ENCODE data around the gene PLA2G6. TPM values are rescaled to one million over a fixed set of nuclear protein-coding genes. Genes with fewer than 3 reads are reported as not detected.

PLA2G6 gene
- total RNA-seq, 1 experiment from 2014 or later: 6.0 TPM

GRCh38 chr22:38072322-38073149, 109.1 kb downstream of the PLA2G6 start:
- Histone ChIP-seq H3K9me2 (replicated peaks; ENCODE audit: low read length) (no peaks in the 10 kb centered on the region), H3K79me2 (ENCODE audit: low read length) (no peaks in the 10 kb centered on the region), H3K27ac (ENCODE audit: low read length) (no peak overlapping the region), H3K4me3 (ENCODE audit: low read length) (no peak overlapping the region), H3K9ac (ENCODE audit: low read length) (no peak overlapping the region), H3K27me3 (ENCODE audit: low read length) (no peaks in the 10 kb centered on the region), H3K36me3 (ENCODE audit: low read depth, low read length) (no peaks in the 10 kb centered on the region), H3K9me3 (ENCODE audit: low read length) (no peaks in the 10 kb centered on the region), H3F3A (ENCODE audit: low read length, unreplicated experiment) (no peaks in the 10 kb centered on the region), H4K20me1 (ENCODE audit: low read length) (no peaks in the 10 kb centered on the region), H3K4me1 (ENCODE audit: insufficient read depth, low read length) (no peaks in the 10 kb centered on the region), H2AFZ (ENCODE audit: low read length) (no peak overlapping the region), H3K4me2 (ENCODE audit: low read length) (no peak overlapping the region)
- no TSS peak for BruUV-seq (replicated peaks)
- ChIA-PET POLR2A (ENCODE audit: unreplicated experiment) (no interaction called here), CTCF (no interaction called here)
- no peak for DNase-seq
- intact Hi-C loops (cut with micrococcal nuclease): no loop called here
- ATAC-seq: no peak
- TF ChIP-seq EZH2 (IDR thresholded peaks at IDR 0.05; ENCODE audit: low read length, unreplicated experiment) (no peak), EZH2phosphoT487 (IDR thresholded peaks at IDR 0.05; ENCODE audit: borderline replicate concordance, low read length) (no peak), CTCF (conservative IDR thresholded peaks at IDR 0.05; ENCODE audit: low read depth, low read length) (no peak)

GRCh38 chr22:38071421-38072321, 110.0 kb downstream of the PLA2G6 start:
- intact Hi-C loops (cut with micrococcal nuclease): no loop called here
- H3K4me3 ChIP-seq (ENCODE audit: low read length): no peak overlapping the region
- H3K9me3 ChIP-seq (ENCODE audit: low read length): no peaks in the 10 kb centered on the region
- no peak for DNase-seq
- H4K20me1 ChIP-seq (ENCODE audit: low read length): no peaks in the 10 kb centered on the region
- H3K9ac ChIP-seq (ENCODE audit: low read length): no peak overlapping the region
- CTCF ChIA-PET: no interaction called here
- H3F3A ChIP-seq (ENCODE audit: low read length, unreplicated experiment): no peaks in the 10 kb centered on the region
- no peaks in the 10 kb centered on the region for H3K4me1 ChIP-seq (ENCODE audit: insufficient read depth, low read length)
- no TSS peak for BruUV-seq (replicated peaks)
- H3K27me3 ChIP-seq (ENCODE audit: low read length): no peaks in the 10 kb centered on the region
- no peak for ATAC-seq
- no peak overlapping the region for H3K4me2 ChIP-seq (ENCODE audit: low read length)
- no peaks in the 10 kb centered on the region for H3K36me3 ChIP-seq (ENCODE audit: low read depth, low read length)
- H3K9me2 ChIP-seq (replicated peaks; ENCODE audit: low read length): no peaks in the 10 kb centered on the region
- no peak overlapping the region for H2AFZ ChIP-seq (ENCODE audit: low read length)
- no peak for TF ChIP-seq EZH2phosphoT487 (IDR thresholded peaks at IDR 0.05; ENCODE audit: borderline replicate concordance, low read length)
- no peak for TF ChIP-seq EZH2 (IDR thresholded peaks at IDR 0.05; ENCODE audit: low read length, unreplicated experiment)
- 0 out of 2 replicates have a peak, but pooled peaks have one; percentile 8 for TF ChIP-seq CTCF (conservative IDR thresholded peaks at IDR 0.05; ENCODE audit: low read depth, low read length)
- H3K79me2 ChIP-seq (ENCODE audit: low read length): no peaks in the 10 kb centered on the region
- POLR2A ChIA-PET (ENCODE audit: unreplicated experiment): no interaction called here
- no peak overlapping the region for H3K27ac ChIP-seq (ENCODE audit: low read length)

Measured in PC-3 (cell line).